IMR-90 (cell line): ENCODE results near the gene VPS8. TPM values are rescaled to one million over a fixed set of nuclear protein-coding genes. Genes with fewer than 3 reads are reported as not detected.
A peak's percentile ranks its signal among the peaks of the same experiment; 100 is the strongest.

Experiments
- ATAC-seq: fragments of 200-7000 bp; cut with Tn5 transposase; 2 replicates; pipeline ENCODE4 v1.9.1; 2020; ENCODE audit warnings: low read depth, mild to moderate bottlenecking, moderate library complexity
- BruUV-seq: library from RNA; stranded (reverse); fragments of 400-500 nt; replicated peaks from 2 replicates; lab custom pipeline; 2021; lab: Mats Ljungman, UMichigan
- CTCF ChIA-PET: fragments of 300-600 bp; formaldehyde crosslinking; extraction: SDS; loops from one replicate; lab custom pipeline; 2021; ENCODE audit warnings: antibody characterized with exemption; lab: Yijun Ruan, JAX
- POLR2A ChIA-PET: fragments of 300-600 bp; sonication (Branson Sonifier 250); formaldehyde crosslinking; loops from one replicate; lab custom pipeline; 2022; ENCODE audit warnings: antibody characterized with exemption; ENCODE audit not compliant: unreplicated experiment; lab: Charles Lee
- DNase-seq: peaks from one replicate; pipeline ENCODE4 v3.0.0; 2013
- H2AFZ ChIP-seq: replicated peaks from 2 replicates; pipeline ENCODE3; 2013; ENCODE audit warnings: low read length, mild to moderate bottlenecking; ENCODE audit not compliant: poor library complexity
- H2AK5ac ChIP-seq: 2 replicates; pipeline ENCODE4 v1.6.1; 2013; ENCODE audit warnings: low read depth, low read length, inconsistent platforms
- H2AK9ac ChIP-seq: replicated peaks from 2 replicates; pipeline ENCODE3; 2013; ENCODE audit warnings: mild to moderate bottlenecking, low read depth, low read length, moderate library complexity; ENCODE audit not compliant: poor library complexity
- H2BK120ac ChIP-seq: 2 replicates; pipeline ENCODE4 v1.6.1; 2013; ENCODE audit warnings: low read depth, low read length, inconsistent platforms
- H2BK15ac ChIP-seq: 3 replicates; pipeline ENCODE4 v1.6.1; 2013; ENCODE audit warnings: low read depth, low read length, inconsistent platforms
- H2BK20ac ChIP-seq: 2 replicates; pipeline ENCODE4 v1.6.1; 2013; ENCODE audit warnings: low read depth, mild to moderate bottlenecking, inconsistent platforms, low read length, moderate library complexity
- H2BK5ac ChIP-seq: 2 replicates; pipeline ENCODE4 v1.6.1; 2013; ENCODE audit warnings: mild to moderate bottlenecking, low read depth, low read length, inconsistent platforms; ENCODE audit not compliant: poor library complexity, severe bottlenecking
- H3K14ac ChIP-seq: replicated peaks from 2 replicates; pipeline ENCODE4 v1.6.1; 2013; ENCODE audit warnings: low read depth, low read length, inconsistent platforms
- H3K18ac ChIP-seq: 2 replicates; pipeline ENCODE4 v1.6.1; 2013; ENCODE audit warnings: low read depth, low read length, control low read depth
- H3K23ac ChIP-seq: 2 replicates; pipeline ENCODE4 v1.6.1; 2013; ENCODE audit warnings: low read depth, low read length, inconsistent platforms
- H3K27ac ChIP-seq: 2 replicates; pipeline ENCODE4 v1.5.1; 2013; ENCODE audit warnings: mild to moderate bottlenecking, control low read depth, low read length; ENCODE audit not compliant: insufficient read depth
- H3K27me3 ChIP-seq: 2 replicates; pipeline ENCODE4 v1.6.1; 2013; ENCODE audit warnings: low read length; ENCODE audit not compliant: control insufficient read depth, insufficient read depth
- H3K36me3 ChIP-seq: 2 replicates; pipeline ENCODE4 v1.6.1; 2013; ENCODE audit warnings: low read length, mixed read lengths; ENCODE audit not compliant: control insufficient read depth, insufficient read depth
- H3K4ac ChIP-seq: 2 replicates; pipeline ENCODE4 v1.6.1; 2013; ENCODE audit warnings: low read depth, low read length, inconsistent platforms
- H3K4me1 ChIP-seq: 2 replicates; pipeline ENCODE4 v1.6.1; 2013; ENCODE audit warnings: low read length, mixed read lengths; ENCODE audit not compliant: control insufficient read depth, insufficient read depth
- H3K4me2 ChIP-seq: 2 replicates; pipeline ENCODE4 v1.6.1; 2013; ENCODE audit warnings: low read depth, mild to moderate bottlenecking, control low read depth, low read length, moderate library complexity
- H3K4me3 ChIP-seq: 2 replicates; pipeline ENCODE4 v1.5.1; 2013; ENCODE audit warnings: low read depth, mild to moderate bottlenecking, control low read depth, low read length, moderate library complexity; ENCODE audit not compliant: insufficient read depth
- H3K56ac ChIP-seq: 2 replicates; pipeline ENCODE4 v1.6.1; 2013; ENCODE audit warnings: low read length, inconsistent platforms; ENCODE audit not compliant: insufficient read depth; ENCODE audit errors: extremely low read depth
- H3K79me1 ChIP-seq, 2 experiments: 2 replicates each; pipeline ENCODE4 v1.6.1; 2013; ENCODE audit warnings: low read length in 2 of 2, inconsistent platforms in 1 of 2, low read depth in 1 of 2
- H3K9ac ChIP-seq: 2 replicates; pipeline ENCODE4 v1.6.1; 2013; ENCODE audit warnings: low read depth, low read length, control low read depth
- H3K9me1 ChIP-seq: 2 replicates; pipeline ENCODE4 v1.6.1; 2013; ENCODE audit warnings: low read length, inconsistent platforms; ENCODE audit not compliant: insufficient read depth
- H3K9me3 ChIP-seq: 2 replicates; pipeline ENCODE4 v1.6.1; 2013; ENCODE audit warnings: low read length; ENCODE audit not compliant: control insufficient read depth, insufficient read depth
- H4K20me1 ChIP-seq: 2 replicates; pipeline ENCODE4 v1.6.1; 2013; ENCODE audit warnings: low read length, inconsistent platforms; ENCODE audit not compliant: insufficient read depth
- H4K5ac ChIP-seq: 2 replicates; pipeline ENCODE4 v1.6.1; 2013; ENCODE audit warnings: mild to moderate bottlenecking, low read depth, low read length, control low read depth
- H4K8ac ChIP-seq, 2 experiments: 2 replicates each; pipeline ENCODE4 v1.6.1; 2013; ENCODE audit warnings: low read depth in 2 of 2, low read length in 2 of 2, control low read depth in 1 of 2, inconsistent platforms in 1 of 2
- H4K91ac ChIP-seq: 2 replicates; pipeline ENCODE4 v1.6.1; 2013; ENCODE audit warnings: low read depth, low read length, inconsistent platforms; ENCODE audit not compliant: insufficient read depth
- BHLHE40 ChIP-seq: fragments of 150-350 bp; IDR thresholded peaks from 2 replicates; pipeline ENCODE4 v1.6.1; 2016; ENCODE audit warnings: mild to moderate bottlenecking, low read depth, low read length
- FOS ChIP-seq: fragments of 150-350 bp; IDR thresholded peaks from 2 replicates; pipeline ENCODE4 v1.6.1; 2016; ENCODE audit warnings: low read depth, low read length
- NFE2L2 ChIP-seq: fragments of 150-350 bp; IDR thresholded peaks from 2 replicates; pipeline ENCODE4 v1.6.1; 2016; ENCODE audit warnings: low read depth, mild to moderate bottlenecking, low read length
- POLR2A ChIP-seq: IDR thresholded peaks from 2 replicates; pipeline ENCODE4 v1.6.1; 2012; ENCODE audit warnings: mild to moderate bottlenecking, low read depth, low read length
- RCOR1 ChIP-seq: IDR thresholded peaks from 2 replicates; pipeline ENCODE4 v1.6.1; 2012; ENCODE audit warnings: mild to moderate bottlenecking, low read length, improper control_type of control experiment; ENCODE audit not compliant: insufficient replicate concordance
- SMC3 ChIP-seq: fragments of 150-350 bp; IDR thresholded peaks from 2 replicates; pipeline ENCODE4 v1.6.1; 2016; ENCODE audit warnings: low read depth, mild to moderate bottlenecking, antibody characterized with exemption, low read length, moderate library complexity
- WGBS, 2 experiments: methylation state at CpG; one replicate each; pipeline versions ENCODE4 v1.1.5 to v1.1.7; 2013; ENCODE audit warnings: missing lambda C conversion rate in 2 of 2; ENCODE audit not compliant: insufficient read length in 1 of 2; ENCODE audit errors: extremely low coverage in 2 of 2; 5-methylcytosine and 5-hydroxymethylcytosine counted together
- dilution Hi-C: fragments of 300-500 bp; cut with HindIII; formaldehyde crosslinking; loops from one replicate; pipeline ENCODE4 v1.14.3; 2018; ENCODE audit warnings: low sequenced_read_pairs; ENCODE audit not compliant: unreplicated experiment
- in situ Hi-C: fragments of 300-500 bp; cut with MboI; formaldehyde crosslinking; loops from 3 replicates; pipeline ENCODE4 v1.14.3; 2019; ENCODE audit warnings: low sequenced_read_pairs, inconsistent platforms, mixed read lengths
- intact Hi-C: fragments of 100-400 bp; cut with micrococcal nuclease; formaldehyde crosslinking; loops from 2 replicates; pipeline ENCODE4 v1.10.0; 2022
- polyA plus RNA-seq, 3 experiments: library from polyadenylated mRNA; depleted of rRNA; stranded (reverse); fragments of >200 nt; gene quantifications; 2 replicates each; pipeline ENCODE4 v1.2.3, GENCODE V29; 2012; ENCODE audit warnings: low replicate concordance in 1 of 3
- total RNA-seq: library from RNA; depleted of rRNA; stranded (reverse); fragments of >200 nt; gene quantifications from 2 replicates; pipeline ENCODE4 v1.2.3, GENCODE V29; 2012
- TF ChIP-seq, protein P1 (sequence below): conservative IDR thresholded peaks from 2 replicates; pipeline ENCODE4 v1.5.1; 2012; ENCODE audit warnings: mild to moderate bottlenecking, low read depth, low read length, improper control_type of control experiment
- TF ChIP-seq, protein P2 (sequence below): fragments of 150-350 bp; IDR thresholded peaks from 2 replicates; pipeline ENCODE4 v1.6.1; 2017; ENCODE audit warnings: mild to moderate bottlenecking, antibody characterized with exemption, low read length, low read depth

The VPS8 gene
- total and polyA plus RNA-seq, 2 of the 4 experiments (the other 2 are of a cell fraction): 14.0 to 56.1 TPM

DNA sequence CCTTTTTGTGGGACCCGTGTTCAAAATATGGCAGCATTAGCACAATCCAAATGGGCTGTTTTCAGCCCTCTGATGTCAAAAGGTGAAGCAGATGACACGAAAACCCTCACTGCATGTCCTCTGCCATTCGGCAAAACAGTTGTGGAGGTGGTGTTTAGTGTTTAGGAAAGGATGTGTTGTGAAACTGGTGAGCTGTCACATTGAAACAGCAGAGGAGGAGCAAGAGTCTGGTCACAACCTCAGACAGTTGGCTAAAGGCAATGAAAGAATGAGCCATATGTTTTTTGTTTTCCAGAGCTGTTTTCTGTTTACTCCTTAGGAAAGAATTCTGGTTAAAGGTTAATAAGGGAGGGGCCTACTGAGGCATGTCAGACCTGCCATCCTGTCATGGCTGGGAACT lies 140.7 kb downstream of the VPS8 start:
- Histone ChIP-seq H3K36me3 (no peaks in the 10 kb centered on the region), H2BK20ac (no peak overlapping the region), H3K9me3 (no peaks in the 10 kb centered on the region), H3K23ac (no peak overlapping the region), H2BK5ac (no peak overlapping the region), H3K4me1 (no peaks in the 10 kb centered on the region), H3K9ac (no peak overlapping the region), H3K4me3 (no peak overlapping the region), H4K20me1 (no peaks in the 10 kb centered on the region), H3K9me1 (peaks cover 5% of the 10 kb centered on the region; the same call in 1 of the 2 replicates), H3K56ac (no peak overlapping the region), H4K91ac (no peak overlapping the region), H4K8ac (no peak overlapping the region), H3K27ac (no peak overlapping the region), H2BK120ac (no peak overlapping the region), H2BK15ac (no peak overlapping the region), H3K18ac (no peak overlapping the region), H3K14ac (no peak overlapping the region; the same call in 1 of the 2 replicates), H2AFZ (no peak overlapping the region), H3K4me2 (no peak overlapping the region), H3K4ac (no peak overlapping the region), H3K27me3 (no peaks in the 10 kb centered on the region), H2AK5ac (no peak overlapping the region), H2AK9ac (no peak overlapping the region), H3K79me1 (no peaks in the 10 kb centered on the region), H4K5ac (no peak overlapping the region)
- POLR2A ChIA-PET: interaction anchor here (0.6 kb wide), 1 partner anchor 301 kb away, joined by 3 read pairs; no protein-coding TSS in a partner anchor
- no CpG with 5 or more reads among the region's 3 CpGs for WGBS, 2 experiments
- peak; percentile 8 for DNase-seq
- no TSS peak for BruUV-seq
- dilution Hi-C loops (no loop called here), intact Hi-C loops (no loop called here), in situ Hi-C loops (no loop called here)
- peak; percentile 51 for ATAC-seq
- CTCF ChIA-PET: interaction anchor here (0.7 kb wide), 1 partner anchor 14 kb away, joined by 3 read pairs; no protein-coding TSS in a partner anchor
- TF ChIP-seq SMC3: no peak
- TF ChIP-seq, protein P1, sequence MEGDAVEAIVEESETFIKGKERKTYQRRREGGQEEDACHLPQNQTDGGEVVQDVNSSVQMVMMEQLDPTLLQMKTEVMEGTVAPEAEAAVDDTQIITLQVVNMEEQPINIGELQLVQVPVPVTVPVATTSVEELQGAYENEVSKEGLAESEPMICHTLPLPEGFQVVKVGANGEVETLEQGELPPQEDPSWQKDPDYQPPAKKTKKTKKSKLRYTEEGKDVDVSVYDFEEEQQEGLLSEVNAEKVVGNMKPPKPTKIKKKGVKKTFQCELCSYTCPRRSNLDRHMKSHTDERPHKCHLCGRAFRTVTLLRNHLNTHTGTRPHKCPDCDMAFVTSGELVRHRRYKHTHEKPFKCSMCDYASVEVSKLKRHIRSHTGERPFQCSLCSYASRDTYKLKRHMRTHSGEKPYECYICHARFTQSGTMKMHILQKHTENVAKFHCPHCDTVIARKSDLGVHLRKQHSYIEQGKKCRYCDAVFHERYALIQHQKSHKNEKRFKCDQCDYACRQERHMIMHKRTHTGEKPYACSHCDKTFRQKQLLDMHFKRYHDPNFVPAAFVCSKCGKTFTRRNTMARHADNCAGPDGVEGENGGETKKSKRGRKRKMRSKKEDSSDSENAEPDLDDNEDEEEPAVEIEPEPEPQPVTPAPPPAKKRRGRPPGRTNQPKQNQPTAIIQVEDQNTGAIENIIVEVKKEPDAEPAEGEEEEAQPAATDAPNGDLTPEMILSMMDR: no peak
- TF ChIP-seq FOS: no peak
- TF ChIP-seq RCOR1: no peak
- TF ChIP-seq POLR2A: no peak
- no peak for TF ChIP-seq NFE2L2
- no peak for TF ChIP-seq BHLHE40
- TF ChIP-seq, protein P2, sequence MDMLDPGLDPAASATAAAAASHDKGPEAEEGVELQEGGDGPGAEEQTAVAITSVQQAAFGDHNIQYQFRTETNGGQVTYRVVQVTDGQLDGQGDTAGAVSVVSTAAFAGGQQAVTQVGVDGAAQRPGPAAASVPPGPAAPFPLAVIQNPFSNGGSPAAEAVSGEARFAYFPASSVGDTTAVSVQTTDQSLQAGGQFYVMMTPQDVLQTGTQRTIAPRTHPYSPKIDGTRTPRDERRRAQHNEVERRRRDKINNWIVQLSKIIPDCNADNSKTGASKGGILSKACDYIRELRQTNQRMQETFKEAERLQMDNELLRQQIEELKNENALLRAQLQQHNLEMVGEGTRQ: no peak
